ENCODE results near the gene ZNF76.

Gene ZNF76

DNA sequence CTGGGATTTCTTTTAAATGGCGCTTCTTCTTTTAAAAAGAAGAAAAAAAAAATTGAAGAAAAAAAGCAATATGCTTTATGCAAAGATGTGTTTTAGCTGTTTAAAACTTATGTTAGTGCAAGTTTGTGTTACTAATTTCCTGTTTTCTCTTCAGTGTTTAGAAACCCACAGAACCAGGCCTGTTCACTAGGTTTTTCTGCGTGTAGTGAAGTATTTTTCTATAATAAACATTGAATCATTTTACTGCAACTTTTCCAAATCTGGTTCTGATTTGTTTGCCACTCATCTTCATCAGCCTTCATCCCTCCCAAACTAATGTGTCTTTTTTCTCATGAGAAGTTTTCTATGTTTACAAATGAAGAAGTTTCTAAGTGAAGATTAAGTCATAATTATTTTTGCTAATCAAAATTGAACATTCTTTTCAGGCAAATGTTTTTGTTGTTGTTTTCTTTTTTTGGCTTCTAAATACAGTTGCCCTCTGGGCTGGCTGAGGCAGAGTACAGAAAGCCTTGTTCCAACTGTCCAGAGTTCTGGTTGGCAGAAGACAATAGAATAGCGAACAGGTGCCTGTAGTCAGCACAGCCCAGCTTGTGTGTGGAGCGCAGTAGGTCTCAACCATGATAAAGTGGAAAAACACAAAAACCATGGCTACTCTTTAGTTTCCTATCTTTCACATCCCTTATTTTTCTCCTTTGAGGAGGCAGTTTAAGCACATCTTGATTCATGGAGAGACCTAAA, 14.5 kb downstream of the ZNF76 start:
- DNase-seq: no peak

DNA sequence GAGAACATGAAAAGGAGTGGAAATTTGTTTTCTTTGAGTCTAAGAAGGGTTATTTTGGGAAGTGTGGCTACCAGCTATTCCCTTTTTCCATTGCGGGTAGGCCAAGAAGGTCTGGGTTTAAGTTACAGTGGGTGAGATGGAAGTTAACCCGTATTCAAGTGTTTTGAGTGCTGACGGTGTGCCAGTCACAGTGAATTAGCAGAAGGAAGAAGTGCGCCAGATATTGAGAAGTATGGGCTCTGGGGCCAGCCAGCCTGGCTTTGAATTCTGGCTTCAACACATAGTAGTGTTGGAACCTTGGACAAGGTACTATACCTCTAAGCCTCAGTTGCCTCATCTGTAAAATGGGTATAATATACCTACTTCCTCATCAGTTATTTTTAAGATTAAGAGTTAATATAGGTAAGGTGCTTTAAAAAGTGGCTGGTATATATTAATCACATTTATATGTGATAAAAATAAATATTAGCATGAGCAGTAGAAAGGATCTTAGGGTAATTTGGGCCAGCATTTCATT, 16.3 kb downstream of the ZNF76 start:
- DNase-seq: no peak

DNA sequence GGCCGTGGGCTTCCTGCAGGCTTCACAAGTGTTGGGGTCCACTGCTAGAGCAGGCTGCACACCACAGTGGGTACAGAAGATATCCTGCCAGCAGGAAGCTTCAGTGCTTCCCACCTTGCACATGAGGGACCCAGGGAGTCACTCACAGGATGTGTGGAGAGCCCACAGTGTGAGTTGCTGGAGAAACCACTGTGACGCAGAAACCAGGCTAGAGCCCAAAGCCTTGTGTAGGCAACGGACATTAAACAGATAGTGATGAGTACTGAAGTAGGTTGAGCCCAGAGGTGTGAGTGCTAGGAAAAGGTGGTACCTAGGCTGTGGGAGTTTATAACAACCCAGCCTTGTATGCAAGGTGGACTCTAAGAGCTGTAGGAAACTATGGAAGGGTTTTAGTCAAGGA, 19.2 kb downstream of the ZNF76 start:
- no peak for DNase-seq

DNA sequence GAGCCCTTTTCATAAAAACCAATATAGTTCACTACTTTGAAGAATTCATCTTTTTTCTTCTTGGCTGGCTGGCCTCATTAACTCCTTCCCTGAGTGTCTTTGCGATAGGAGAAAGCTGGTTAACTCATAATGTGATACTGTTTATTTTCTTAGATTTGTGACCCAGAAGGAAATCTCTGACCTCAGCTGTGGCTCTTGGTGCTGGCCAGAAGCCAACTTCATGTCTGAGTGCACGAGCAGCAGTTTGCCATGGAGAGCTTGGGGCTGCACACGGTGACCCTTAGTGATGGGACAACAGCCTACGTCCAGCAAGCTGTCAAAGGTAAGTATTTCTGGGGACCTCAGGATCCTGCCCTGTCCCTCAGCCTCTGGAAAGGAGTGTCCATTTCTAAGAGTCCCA, 21.4 kb downstream of the ZNF76 start:
- no peak for DNase-seq

DNA sequence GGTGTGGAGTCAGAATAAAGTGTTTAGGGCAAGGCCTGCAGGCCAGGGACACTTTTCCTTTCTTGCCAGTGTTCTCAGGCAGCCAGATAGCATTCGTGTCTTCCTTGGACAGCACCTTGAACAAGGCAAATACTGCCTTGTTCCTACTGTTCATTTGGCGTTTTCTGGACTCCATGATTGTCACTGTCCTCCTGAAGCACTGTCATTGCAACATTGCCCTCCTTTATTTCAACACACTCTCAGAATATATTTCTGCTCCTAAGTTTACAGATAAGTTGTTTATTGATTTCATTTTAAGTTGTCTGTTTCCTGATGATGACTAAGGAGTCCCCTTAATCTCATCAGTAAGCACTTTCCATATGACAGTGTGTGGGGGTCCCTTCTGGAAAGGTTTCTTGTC, 22.9 kb downstream of the ZNF76 start:
- no peak for DNase-seq

DNA sequence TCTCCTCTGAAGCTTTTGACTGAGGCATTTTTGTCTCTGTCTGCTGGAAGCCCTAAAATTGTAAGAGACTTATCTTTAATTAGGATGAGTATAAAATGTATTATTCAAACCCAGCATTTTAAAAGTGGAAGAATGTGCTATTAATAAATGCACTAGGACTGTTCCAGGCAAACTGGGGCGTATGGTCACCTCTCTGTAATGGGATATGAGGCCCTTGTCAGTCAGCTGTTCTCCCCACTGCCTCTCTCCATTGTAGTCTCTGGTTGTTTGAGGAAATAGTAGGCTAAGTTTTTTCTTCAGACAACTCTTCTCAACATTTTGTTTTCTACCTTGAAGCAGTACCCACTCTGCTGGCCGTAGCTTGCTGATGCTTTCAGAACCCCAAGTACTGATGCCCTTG, 23.8 kb downstream of the ZNF76 start:
- DNase-seq: no peak

DNA sequence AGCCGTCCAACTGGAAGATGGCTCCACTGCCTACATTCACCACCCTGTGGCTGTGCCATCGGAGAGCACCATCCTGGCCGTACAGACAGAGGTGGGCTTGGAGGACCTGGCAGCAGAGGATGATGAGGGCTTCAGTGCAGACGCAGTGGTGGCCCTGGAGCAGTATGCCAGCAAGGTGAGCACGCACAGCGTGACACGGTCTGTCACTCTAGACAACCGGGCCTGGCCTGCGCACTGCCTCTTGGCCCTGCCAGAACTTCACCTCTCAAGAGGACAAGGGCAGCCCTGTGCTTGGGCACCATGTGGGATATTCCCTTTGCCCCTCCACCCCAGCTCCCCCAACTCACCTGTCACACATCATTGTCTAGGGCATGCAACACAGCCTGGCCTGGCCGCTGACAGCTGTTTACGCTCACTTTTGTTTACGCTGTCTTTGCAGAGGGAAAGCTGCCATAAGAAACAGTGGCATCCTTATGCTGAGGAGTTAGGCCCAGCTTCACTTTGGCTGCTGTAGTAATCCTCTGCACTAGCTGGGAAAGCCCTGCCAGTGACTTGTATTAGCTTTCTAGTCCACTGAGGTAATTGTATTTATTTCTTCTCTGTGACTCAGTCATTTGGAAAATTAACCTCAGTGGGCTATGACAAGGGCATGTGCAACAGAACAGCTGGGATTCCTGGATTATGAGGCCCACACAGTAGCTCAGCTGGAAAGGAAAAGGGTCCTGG, 28.3 kb downstream of the ZNF76 start:
- no peak for DNase-seq

DNA sequence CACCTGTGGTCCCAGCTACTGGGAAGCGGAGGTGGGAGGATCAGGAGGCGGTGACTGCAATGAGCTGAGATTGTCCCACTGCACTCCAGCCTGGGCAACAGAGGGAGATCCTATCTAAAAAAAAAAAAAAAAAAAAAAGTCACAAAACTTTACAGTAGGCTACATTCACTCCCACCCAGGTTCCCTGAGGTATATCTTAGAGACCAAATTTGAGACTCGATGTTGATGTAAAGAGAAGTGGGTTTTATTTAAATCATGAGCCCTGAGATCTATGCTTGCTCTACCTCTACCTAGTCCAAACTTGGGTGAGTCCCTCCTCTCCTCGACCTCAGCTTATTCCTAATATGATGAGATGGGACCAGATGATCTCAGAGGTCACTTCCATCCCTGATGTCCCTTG, 29.3 kb downstream of the ZNF76 start:
- no peak for DNase-seq

DNA sequence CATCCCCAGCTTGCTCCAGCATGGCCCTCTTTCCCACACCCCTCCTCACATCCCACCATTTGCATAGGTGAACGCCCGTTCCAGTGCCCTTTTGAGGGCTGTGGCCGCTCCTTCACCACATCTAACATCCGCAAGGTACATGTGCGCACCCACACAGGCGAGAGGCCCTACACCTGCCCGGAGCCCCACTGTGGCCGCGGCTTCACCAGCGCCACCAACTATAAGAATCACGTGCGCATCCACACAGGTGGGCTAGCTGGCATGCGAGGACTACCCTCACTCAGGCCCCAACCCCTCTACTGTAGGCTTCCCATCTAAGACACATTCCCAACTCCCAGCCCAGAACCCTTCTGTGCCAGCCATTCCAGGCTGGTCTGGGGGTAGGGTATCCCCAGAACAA, 32.0 kb downstream of the ZNF76 start:
- DNase-seq: no peak

DNA sequence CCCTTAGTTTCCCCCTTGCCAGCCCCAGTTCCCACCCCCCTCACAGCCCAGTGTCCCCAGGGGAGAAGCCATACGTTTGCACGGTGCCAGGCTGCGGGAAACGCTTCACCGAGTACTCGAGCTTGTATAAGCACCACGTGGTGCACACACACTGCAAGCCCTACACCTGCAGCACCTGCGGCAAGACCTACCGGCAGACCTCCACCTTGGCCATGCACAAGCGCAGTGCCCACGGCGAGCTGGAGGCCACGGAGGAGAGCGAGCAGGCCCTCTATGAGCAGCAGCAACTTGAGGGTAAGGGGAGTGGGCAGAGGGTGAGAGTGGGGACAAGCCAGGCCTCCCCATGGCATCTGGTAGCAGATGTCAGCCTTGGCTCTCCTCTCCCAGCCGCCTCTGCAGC, 33.0 kb downstream of the ZNF76 start:
- DNase-seq: no peak

DNA sequence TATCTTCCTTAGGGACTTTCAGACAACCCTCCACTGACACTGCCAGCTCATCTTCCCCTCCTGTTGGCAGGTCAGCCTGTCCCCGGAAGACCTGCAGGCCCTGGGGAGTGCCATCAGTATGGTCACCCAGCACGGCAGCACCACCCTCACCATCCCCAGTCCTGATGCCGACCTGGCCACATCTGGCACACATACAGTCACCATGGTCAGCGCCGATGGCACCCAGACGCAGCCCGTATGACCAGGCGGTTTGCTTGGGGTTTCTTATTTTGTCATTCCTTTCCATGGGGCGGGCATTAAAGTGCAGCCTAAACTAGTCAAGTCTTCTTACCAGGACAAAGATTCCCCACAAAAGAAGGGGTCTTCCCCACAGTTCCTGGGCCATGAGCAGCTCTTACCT, 34.1 kb downstream of the ZNF76 start:
- no peak for DNase-seq

DNA sequence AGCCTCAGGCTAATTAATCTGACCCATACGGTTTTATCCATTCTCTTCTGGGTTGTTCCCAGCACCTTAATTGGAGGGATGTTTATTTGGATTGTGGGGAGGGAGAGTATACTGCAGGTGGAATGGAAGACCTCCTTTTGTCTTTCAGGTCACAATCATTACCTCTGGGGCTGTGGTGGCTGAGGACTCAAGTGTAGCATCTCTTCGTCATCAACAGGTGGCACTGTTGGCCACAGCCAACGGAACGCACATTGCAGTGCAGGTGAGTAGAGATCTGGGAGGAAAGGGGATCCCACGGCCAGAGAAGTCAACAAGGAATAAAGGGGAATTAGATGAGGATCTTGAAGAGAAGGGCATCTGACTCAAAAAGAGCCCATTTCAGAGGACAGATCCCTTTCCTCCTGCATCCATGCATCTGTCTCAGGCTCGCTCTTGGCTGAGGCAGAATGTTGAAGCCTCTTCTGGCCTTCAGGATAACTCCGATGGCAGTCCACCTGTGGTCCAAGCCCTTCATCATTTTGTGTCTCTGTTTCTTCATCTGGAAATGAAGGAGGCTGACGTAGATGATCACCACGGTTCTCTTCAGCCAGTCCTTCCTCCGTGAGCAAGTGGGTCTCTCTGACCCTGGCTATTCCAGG, 34.9 kb downstream of the ZNF76 start:
- peak; percentile 51 for DNase-seq

DNA sequence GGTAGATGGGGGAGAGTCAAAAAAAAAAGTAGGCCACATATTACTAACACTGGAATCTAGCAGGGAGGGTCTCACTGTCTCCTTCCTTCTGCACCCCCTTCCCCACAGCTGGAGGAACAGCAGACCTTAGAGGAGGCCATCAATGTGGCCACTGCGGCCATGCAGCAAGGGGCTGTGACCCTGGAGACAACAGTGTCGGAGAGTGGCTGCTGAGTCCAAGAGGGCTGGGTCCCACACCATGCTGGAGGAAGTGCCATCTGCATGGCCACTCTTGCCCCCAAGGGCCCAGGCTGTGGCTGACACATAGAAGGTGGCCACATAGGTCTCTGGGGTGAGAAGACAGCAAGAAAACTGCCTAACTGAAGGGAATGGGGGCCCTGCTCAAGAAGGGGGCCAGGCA, 35.5 kb downstream of the ZNF76 start:
- DNase-seq: no peak

DNA sequence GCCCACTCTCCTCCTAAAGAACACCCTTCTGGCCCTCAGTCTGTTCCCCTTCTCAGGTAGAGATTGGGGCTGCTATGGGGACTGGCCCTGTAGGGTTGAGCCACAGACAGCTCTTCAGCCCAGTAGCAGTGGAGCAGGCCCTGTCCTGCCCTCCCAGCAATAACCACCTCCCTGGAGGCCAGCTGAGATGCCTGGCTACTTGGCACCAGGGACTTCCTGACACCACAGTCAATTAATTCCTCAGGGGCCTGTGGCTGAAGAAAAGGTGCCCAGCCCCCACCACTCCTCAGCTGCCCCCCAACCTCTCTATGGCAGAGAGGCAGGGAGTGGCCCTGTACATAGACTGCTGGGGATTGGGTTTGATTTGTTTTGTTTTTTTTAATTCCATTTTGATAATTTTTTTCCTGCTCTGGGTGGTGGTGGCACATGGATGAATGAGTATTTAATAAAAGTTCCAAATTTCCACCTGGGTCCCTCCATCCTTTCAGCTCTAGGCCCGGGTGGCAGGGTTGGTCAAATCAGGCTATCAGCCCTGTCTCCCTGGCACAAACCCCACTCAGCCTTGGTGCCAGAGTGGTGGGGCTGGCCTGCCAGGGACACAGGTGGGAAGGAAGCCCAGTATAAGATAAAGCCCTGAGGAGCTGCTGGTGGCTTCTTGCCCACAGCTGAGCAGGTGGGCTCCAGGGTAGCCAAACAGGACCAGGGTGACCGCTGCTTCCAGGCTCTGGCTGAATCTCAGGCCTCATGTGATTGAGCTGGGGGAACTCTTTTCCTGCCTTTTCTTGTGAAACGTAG, 36.2 kb downstream of the ZNF76 start:
- no peak for DNase-seq

DNA sequence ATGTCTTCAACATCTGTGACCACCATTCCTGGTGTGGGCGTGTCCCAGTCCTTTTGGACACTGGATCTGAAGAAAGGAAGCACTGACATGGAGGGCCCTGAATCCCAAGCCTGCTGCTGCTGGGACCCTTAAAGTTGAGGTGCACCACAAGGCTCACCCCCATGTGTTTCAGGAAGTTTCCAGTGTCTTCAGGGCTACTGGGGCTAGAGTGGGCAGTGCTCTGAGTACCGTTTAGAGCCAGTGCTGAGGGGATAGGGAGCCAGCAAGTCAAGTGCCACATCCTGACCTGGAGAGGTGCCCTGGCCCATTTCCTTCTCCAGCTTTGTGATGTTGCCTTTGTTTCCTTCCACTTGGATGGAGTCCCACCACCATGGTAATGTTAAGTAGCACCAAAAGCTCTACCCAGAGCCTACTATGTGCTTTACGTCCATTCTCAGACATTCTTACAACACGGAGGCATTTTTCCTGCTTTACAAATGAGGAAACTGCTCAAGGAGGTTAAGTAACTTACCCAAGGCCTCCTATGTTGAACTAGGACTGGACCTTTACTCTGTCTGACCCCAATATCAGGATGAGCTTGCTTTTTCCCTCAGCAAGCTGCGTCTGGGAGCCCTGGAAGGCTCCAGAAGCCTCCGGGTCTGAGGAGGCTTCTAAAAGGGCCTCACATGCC, 37.5 kb downstream of the ZNF76 start:
- no peak for DNase-seq

DNA sequence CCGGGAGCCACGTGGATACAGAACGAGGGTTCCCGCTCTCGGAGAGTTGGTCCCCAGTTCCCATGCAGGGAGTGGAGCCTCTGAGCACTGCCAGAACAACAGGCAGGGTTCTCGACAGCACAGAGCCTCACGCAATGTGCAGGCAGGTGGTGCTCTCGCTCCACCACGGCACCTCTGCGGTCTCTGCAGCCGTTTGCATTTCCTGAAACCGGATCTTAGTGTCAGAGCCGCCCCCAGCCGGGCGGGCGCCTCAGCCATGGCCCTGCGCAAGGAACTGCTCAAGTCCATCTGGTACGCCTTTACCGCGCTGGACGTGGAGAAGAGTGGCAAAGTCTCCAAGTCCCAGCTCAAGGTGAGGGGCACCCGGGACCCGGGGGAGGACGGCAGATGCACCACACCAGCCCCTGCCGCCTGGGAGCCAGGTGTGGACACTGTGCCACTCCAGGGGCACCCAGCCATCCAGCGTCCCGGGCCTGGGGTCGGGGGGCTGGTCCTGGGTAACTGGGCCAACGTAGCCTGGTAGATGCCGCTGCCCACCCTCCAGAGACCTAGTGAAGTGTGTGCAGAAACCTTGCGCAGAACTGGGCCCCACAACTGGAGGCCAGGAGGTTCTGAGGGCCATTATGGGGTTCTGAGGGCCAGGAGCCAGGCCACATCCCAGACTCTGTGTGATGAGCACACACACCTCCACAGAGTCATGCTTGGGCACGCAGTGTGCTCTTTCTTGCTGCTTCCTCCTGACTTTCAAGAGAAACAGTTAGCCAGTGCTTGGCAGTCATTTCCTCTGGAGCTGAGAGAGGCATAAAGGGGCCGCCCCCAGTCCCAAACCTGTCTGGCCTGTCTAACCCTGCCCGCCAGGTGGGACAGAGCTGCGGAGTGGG, 38.3 kb downstream of the ZNF76 start, which contains the start of gene DEF6:
TSS of gene DEF6 (plus strand) at position 218 of the 881 bp plus-strand sequence. CDS start at position 257, 39 bp downstream.
- peak; percentile 88 for DNase-seq

DNA sequence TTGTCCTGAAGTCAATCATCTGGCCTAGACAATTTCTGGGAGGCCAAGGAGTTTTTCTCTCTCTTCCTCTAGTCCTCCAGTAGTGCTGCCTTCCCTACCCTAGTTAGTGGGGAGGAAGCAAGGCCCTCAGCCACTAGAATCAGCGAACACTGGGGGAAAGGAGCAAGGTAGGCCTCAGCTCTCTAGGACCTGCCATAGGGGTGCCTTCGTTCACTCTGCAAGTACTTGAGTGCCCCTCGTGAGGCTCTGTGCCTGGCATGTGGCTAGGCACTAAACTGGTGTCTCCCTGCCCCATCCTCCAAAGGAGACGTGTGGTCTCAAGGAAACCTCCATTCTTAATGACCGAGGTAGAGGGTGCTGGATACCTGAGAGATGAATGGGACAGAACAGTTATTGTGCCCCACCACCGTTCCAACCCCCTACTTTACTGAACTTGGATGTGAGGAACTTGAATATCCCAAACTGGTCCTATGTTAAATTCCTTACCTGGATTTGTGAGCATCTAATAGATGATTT, 39.1 kb downstream of the ZNF76 start:
- DNase-seq: no peak

DNA sequence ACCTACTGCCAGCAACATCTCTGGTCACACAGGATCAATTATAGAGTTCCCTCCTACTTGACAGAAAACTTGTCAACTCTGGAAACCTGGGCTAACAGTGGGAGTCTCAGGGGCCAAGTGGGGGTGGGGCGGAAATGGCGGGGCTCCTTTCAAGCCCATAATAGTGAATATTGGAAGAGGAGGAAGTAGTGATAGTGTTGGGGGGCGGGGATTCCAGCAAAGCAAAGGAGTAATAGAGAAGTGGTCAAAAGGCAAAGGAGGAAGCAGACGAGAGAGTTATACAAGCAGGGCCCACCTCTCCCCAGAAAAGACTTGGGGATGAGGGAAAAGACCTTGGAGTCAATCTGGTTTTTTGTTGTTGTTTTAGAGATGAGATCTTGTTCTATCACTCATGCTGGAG, 40.1 kb downstream of the ZNF76 start:
- no peak for DNase-seq

DNA sequence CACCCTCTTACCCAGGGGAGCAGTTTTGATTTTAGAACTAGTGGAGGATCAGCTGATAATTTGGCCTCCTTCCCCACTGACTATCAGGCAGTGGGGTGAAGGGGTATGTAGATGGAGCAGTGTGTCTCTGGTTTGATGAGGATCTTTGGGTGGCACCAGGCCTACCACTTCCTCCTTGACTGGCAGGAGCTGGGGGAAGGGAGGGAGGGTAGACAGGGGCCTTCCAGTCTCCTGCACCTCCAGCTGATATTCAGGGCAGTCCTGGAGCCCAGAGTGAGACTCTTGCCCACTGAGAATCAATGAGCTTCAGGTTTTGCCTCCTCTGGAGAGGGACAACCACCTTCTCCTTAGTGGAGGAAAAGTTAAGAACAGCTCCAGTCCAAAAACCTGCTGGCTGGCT, 41.3 kb downstream of the ZNF76 start:
- DNase-seq: peak; percentile 39

DNA sequence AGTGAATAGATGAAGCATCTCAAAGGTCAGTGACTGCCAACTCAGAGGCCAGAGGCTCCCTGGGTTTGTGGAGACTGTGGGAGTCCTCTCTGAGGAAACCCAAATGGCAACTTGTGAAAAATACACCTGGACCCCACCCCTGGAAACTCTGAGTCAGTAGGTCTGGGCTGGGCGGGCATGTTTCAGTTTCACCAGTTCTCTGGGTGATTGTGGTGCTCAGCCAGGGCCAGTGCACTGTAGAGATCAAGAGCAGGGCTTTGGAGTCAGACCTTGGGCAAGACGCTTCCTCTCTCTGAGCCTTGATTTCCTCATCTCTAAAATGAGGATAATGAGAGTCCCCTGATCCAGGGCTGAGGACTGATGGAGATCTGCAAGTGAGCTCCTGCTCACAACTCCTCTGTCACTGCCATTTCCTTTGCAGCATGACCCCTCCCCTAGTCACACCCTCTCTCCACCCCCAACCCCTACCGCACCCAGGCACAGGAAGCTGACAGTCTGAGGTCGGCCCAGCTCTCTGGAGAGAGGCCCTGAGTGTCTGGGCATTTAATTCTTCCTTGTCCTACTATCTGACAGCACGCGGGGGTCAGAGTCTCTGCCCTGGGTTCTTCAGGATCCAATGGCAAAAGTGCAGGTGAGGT, 43.2 kb downstream of the ZNF76 start:
- DNase-seq: peak; percentile 87

DNA sequence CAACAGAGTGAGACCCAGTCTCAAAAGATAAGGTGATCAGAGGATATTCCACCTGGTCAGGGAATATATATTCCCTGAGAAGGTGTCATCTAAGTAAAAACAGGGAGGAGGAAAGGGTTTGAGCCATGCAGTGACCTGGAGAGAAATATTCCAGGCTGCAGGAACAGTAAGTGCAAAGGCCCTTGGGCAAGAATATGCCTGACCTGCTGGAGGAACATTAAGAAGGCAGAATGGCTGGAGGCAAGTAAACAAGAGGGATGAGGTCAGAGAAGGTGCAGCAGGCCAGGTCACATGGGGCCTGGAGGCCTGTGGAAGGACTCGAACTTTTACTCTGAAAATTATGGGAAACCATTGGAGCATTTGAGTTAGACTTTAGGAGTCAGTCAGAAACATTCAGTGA, 44.8 kb downstream of the ZNF76 start:
- DNase-seq: no peak
